Bone marrow (tissue), 2 donors: ENCODE measurements around the gene CHD9.
A peak's percentile ranks its signal among the peaks of the same experiment; 100 is the strongest.
"Not testable (repeated sequence)": the region's sequence is repeated elsewhere in the genome, so short reads cannot be mapped to it uniquely, and the experiment has no call there.

Source experiments
- DNase-seq, 2 donors: peaks; one replicate each; lab custom pipeline; 2025; lab: John Stamatoyannopoulos, UW

The CHD9 gene

DNA sequence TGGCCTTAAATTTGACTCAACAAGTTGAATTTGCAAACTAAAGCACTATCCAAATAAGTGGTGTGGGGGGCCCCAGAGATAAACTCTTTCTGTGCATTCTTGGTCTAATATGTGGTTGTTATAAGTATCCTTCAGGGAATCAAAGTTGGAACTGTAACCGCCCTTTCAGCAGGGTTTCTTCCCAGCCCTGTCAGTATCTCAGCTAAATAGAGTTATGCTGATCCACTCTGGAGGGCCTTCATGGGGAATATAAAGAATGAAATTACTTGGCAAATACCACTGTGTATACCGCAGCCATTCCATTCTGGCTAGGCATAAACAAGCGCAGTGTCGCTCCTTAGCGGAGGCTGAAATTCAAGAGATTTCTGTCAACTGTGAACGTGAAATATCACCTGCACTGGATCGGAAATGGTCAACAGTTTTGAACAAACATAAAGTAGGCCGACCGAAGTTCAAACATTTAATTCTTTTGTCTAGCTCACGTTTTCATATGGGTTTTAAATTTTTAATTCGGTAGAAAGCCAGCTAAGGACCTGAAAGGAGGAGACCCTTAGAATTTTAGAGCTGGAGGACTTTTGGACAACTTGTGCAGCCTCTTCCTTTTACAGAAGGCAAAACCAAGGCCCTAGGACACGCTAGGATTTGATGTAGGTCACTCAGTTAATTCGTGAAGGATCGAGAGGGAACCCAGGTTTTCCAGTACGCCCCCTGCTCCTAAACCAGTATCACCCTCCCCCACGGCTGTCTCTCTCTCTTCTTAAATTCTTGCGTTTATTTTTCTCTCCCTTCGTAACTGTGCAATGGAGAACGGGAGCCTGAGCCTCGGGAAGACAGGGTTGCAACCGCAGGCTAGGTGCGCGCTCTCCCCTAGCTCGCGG lies 74.7 kb downstream of the CHD9 start:
- no peak for DNase-seq

DNA sequence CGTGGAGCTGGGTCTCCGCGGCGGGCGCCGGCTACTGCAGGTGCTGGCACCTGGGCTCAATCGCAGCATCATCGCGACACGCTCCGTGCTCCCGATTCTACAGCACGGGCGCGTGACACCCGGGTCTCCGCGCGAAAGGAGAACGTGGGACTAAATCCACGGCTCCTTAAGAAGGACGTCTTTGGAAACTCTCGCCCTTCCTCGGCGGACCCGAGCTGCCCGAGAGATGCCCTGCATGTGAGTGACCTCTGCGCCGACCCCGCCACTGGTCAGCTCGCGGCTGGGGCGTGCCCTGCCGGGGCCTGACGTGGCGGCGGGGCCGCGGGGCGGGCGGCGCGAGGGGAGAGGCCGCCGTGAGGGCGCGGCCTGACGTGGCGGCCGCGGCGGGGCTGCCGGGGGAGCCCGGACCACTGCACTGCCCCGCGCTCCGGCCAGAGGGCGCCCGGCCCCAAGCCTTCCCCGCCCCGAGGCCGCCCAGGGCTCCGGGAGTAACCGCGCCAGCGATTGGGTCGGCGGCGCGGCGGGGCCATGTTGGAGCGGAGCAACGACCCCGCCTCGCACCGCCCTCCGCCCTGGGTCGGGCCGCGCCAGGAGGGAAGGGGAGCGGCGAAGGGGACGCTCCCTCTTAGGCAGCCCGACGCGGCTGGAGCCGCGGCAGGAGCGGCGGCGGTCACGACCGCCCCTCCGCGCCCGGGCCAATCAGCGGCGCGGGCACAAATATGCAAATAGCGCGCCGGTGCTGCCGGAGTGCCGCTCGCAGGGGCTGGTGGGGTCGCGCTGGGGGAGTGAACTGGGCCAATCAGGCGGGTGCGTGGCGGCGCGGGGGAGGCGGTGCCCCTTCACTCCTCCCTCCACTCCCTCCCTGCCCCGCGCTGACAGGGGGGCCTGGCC lies 75.6 kb downstream of the CHD9 start:
- peak; percentile 91 to 97 for DNase-seq

DNA sequence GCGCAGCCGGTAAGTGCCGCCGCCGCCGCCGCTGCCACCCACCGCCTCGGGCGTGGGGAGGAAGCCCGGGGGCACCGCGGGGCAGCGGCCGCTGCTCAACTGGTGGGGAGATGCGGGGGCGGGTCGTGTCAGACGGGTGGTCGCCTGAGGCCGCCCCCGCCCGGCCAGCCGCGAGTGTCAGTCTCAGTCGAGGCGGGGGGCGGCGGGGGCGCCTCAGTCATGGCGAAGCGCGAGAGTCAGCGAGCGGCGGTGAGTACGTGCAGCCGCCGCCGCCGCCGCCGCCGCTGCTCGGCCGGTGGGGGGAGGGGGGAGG lies 76.2 kb downstream of the CHD9 start:
- no peak for DNase-seq

DNA sequence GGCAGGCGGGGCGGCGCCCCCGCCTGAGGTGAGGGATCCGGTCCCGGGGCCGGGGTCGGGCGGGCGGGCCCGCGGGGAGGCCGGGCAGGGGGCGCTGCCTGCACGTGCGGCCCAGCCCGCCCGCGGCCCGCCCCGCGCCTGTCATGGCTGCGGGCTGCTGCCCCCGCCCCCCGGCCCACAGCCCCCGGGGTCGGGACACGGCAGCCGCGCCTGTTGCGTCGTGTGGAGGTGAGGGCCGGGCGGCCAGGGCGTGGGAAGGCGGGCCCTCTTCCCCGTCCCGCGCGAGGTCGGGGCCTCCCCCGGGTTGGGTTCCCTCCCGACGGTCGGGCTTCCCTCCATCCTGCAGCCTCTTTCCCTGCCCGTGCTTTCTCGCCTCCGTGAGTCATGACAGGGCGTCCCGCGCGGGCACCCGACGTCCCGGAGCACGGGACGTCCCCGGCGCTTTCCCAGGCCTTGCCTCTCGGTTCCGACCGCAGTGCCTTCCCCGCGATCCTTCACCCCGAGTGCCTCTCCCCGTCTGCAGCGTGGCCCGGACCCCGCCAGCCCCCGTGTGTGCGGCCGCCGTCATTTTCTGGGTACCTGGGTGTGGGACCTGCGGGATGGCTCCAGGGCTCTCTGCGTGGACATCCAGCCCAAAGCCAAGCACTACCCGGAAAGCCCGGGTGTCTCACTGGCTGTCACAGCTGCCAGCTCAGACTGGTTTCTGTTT lies 76.7 kb downstream of the CHD9 start:
- peak; percentile 22 to 49 for DNase-seq

- no peak for DNase-seq
Measured at GRCh38 chr16:53132406-53132805, 77.6 kb downstream of the CHD9 start.

GRCh38 chr16:53135329-53135728 lies 80.5 kb downstream of the CHD9 start:
- no peak for DNase-seq

DNA sequence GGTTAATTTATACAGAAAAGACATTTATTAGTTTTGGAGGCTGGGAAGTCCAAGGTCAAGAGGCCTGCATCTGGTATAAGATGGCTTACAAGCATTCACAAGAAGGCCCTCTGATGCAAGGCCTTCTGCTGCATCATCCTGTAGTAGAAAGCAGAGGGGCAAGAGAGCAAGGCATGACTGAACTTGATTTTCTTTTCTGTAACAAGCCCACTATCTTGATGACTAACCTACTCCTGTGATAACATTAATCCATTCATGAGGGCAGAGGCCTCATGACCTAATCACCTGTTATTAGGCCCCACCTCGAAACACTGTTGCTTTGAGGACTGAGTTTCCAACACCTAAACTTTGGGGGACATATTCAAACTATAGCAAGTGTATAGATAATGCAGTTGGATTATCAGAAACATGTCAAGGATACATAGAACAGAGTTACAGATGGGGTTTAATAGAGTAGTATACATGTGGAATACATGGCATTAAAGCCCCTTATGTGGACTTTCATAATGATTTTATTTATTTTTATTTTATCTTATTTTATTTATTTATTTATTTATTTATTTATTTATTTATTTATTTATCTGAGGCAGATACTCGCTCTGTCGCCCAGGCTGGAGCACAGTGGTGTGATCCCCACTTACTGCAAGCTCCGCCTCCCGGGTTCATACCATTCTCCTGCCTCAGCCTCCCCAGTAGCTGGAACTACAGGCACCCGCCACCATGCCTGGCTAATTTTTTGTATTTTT lies 88.2 kb downstream of the CHD9 start:
- no peak for DNase-seq

DNA sequence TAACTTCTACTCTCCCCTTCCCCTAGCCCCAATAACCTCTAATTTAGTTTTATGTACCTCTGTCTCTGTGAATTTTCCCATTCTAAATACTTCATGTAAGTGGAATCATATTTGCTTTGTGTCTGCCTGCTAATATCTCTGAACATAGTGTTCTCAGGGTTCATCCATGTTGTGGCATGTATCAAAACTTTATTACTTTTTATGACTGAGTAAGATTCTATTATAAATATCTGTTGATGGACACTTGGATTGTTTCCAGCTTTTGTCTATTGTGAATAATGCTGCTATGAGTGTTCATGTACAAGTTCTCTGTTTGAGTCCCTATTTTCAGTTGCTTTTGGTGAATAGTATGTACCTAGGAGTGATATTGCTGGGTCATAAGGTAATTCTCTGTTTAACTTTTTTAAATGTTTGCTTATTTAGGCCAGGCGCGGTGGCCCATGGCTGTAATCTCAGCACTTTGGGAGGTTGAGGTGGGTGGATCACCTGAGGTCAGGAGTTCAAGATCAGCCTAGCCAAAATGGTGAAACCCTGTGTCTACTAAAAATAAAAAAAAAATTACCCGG lies 92.8 kb downstream of the CHD9 start:
- no peak for DNase-seq

GRCh38 chr16:53150769-53151168 lies 96.0 kb downstream of the CHD9 start:
- DNase-seq = no peak

DNA sequence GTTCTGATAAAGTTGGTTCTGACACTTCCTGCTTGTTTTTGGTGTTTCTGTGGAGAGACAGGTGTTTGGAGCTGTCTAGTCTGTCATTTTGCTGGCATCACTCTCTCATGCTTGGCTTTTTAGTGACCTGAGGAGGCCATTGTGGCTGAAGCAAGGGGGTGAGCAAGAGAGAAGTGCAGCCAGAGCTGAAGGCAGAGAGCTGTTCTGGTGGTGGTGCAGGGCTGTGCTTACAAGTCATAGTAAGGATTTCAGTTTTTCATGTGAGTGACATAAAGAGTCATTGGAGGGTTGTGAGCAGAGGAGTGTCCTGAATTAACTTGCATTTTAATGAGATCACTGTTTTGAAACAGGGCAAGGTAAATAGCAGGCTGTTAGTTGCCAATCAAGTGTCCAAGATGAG lies 97.5 kb downstream of the CHD9 start:
- no peak for DNase-seq

DNA sequence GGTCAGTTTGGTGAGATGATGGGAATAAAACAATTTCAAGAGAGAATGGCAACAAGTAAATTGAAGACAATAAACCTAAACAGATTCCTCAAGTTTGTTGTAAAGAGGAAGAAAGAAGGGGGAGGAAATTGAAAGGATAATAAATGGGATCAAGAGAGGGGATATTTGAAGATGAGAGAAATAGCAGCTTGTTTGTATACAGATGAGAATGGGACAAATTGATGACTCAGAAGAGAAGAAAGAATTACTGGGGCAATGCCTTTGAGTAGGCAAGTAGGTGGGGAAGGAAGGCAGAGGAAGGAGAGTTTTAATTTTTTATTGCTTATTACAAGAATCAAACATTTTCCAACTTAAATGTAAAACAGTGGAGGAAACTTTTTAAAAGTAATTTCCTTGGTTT lies 98.3 kb downstream of the CHD9 start:
- DNase-seq = no peak

DNA sequence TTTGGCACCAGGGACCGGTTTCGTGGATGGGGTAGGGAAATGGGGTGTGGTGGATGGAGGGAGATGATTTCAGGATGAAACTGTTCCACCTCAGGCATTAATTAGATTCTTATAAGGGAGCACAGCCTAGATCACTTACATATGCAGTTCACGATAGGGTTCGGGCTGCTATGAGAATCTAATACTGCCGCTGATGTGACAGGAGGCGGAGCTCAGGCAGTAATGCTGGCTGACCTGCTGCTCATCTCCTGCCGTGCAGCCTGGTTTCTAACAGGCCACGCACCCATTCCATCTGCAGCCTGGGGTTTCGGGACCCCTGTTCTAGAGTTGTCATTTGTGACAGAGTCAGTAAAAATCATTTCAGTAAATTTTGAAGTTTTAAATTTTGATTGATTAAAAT lies 99.7 kb downstream of the CHD9 start:
- no peak for DNase-seq

GRCh38 chr16:53156516-53156915 lies 101.7 kb downstream of the CHD9 start:
- DNase-seq = no peak

DNA sequence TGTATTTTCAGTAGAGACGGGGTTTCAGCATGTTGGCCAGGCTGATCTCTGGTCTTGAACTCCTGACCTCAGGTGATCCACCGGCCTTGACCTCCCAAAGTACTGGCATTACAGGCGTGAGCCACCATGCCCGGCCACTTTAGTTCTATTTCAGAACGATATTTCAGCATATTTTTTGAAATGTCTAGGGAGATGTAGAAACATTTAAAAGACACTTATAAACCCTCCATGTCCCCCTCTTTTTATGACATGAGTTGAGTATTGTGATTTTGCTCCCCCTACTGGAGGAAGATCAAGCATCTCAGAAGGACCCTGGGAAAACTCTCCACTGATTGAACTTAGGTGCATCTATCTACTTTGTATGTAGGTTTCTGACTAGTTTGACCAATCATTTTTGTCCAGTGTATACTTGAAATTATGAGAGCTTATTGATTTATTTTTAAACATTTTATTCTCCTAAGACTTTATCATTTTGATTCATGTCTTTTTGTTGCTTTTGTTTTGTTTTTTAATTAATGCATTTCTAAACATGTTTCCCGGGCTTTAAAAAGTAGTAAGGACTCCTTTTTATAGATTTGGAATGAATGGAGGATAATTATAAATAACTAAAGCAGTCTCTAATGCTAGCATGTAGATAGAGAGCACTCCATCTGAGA lies 105.1 kb downstream of the CHD9 start:
- DNase-seq = peak in 1 of 2 donors; percentile 56

DNA sequence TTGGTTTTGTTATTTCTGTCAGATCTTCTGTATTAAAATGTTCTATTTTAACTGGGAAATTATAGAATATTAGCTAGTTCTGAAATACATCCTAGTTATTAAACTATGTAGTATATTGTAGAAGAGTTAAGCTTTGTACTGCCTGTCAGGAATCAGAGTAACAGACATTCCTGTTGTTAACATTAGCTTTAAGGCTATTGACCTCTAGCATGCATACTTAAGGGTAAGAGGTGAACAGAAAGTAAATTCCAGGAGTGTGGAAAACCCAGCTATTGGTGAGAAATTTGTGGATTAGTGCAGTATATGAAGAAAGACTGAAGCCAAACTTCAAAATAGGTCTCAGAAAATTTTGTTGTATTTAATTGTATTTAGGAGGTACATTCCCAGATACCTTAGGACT lies 111.3 kb downstream of the CHD9 start:
- DNase-seq = no peak

DNA sequence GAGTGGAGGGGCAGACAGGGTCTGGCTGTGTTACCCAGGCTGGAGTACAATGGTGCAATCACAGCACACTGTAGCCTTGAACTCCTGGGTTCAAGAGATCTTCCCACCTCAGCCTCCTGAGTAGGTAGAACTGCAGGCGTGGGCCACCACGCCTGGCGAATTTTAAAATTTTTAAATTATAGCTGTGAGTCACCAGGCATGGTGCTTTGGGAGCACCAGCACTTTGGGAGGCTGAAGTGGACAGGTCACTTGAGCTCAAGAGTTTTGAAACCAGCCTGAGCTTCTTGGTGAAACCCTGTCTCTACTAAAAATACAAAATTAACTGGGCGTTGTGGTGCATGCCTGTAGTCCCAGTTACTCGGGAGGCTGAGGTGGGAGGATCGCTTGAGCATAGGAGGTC lies 114.0 kb downstream of the CHD9 start:
- no peak for DNase-seq

GRCh38 chr16:53172517-53172916 lies 117.7 kb downstream of the CHD9 start:
- no peak for DNase-seq

DNA sequence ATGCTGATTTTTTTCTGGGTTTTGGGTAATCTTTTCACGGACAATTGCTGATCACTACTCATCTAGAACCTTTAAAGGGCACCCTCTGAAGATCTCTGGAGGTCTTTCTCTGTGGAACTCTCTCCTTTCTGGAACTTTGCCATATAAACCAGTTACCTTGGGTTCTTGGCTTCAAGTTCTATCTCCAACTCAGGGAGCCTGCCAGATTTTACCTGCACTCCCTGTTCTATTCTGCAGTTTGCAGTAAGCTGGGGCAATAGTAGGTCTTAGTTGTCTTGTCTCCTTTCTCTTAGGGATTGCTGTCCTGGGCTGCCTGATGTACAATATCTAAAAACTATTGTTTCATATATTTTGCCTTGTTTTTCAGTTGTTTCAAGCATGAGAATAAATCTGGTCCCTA lies 120.3 kb downstream of the CHD9 start:
- DNase-seq = no peak

- no peak for DNase-seq
Measured at GRCh38 chr16:53176434-53176833, 121.6 kb downstream of the CHD9 start.

GRCh38 chr16:53183442-53183841 lies 128.7 kb downstream of the CHD9 start:
- no peak for DNase-seq

GRCh38 chr16:53185741-53186140 lies 130.9 kb downstream of the CHD9 start:
- DNase-seq = not testable (repeated sequence)
